Astrocyte (in vitro differentiated cells and primary cell): ENCODE results near the gene MYRIP. TPM values are rescaled to one million over a fixed set of nuclear protein-coding genes. Genes with fewer than 3 reads are reported as not detected.

Experiments used
- DNase-seq: peaks from one replicate; pipeline ENCODE4 v3.0.0-alpha.2; 2010; ENCODE audit warnings: low read depth
- FAIRE-seq: peaks from 2 replicates; lab custom pipeline; 2011; peaks lifted over from hg19 to GRCh38; lab: Jason Lieb, UNC
- H2AFZ ChIP-seq: 2 replicates; pipeline ENCODE4 v1.6.0; 2012; ENCODE audit warnings: low read depth, low read length, inconsistent platforms
- H3K27ac ChIP-seq: 2 replicates; pipeline ENCODE4 v1.5.1; 2011; ENCODE audit warnings: low read depth, low read length, inconsistent platforms
- H3K27me3 ChIP-seq: 2 replicates; pipeline ENCODE4 v1.6.0; 2011; ENCODE audit warnings: low read length, inconsistent platforms; ENCODE audit not compliant: insufficient read depth
- H3K36me3 ChIP-seq: 2 replicates; pipeline ENCODE4 v1.5.1; 2011; ENCODE audit warnings: low read length, inconsistent platforms; ENCODE audit not compliant: insufficient read depth
- H3K4me1 ChIP-seq: 2 replicates; pipeline ENCODE4 v1.5.1; 2011; ENCODE audit warnings: low read length, inconsistent platforms; ENCODE audit not compliant: insufficient read depth
- H3K4me2 ChIP-seq: 2 replicates; pipeline ENCODE4 v1.6.0; 2012; ENCODE audit warnings: low read length, inconsistent platforms
- H3K4me3 ChIP-seq: 2 replicates; pipeline ENCODE4 v1.5.1; 2011; ENCODE audit warnings: low read depth, mild to moderate bottlenecking, low read length, inconsistent platforms; ENCODE audit not compliant: insufficient read depth
- H3K79me2 ChIP-seq: 2 replicates; pipeline ENCODE4 v1.6.0; 2012; ENCODE audit warnings: mild to moderate bottlenecking, low read length, inconsistent platforms; ENCODE audit not compliant: insufficient read depth
- H3K9ac ChIP-seq: 2 replicates; pipeline ENCODE4 v1.6.0; 2012; ENCODE audit warnings: mild to moderate bottlenecking, low read length, inconsistent platforms
- H3K9me3 ChIP-seq: 2 replicates; pipeline ENCODE4 v1.5.1; 2012; ENCODE audit warnings: low read depth, mild to moderate bottlenecking, low read length, inconsistent platforms; ENCODE audit not compliant: insufficient read depth
- H4K20me1 ChIP-seq: 2 replicates; pipeline ENCODE4 v1.6.0; 2012; ENCODE audit warnings: low read length, inconsistent platforms; ENCODE audit not compliant: insufficient read depth
- H3K27ac Mint-ChIP-seq: one replicate; pipeline ENCODE4 v1.8.0; 2021; ENCODE audit warnings: mild to moderate bottlenecking, mixed read lengths; ENCODE audit not compliant: unreplicated experiment
- H3K27me3 Mint-ChIP-seq: one replicate; pipeline ENCODE4 v1.8.0; 2021; ENCODE audit warnings: low read depth, mixed read lengths; ENCODE audit not compliant: unreplicated experiment
- H3K36me3 Mint-ChIP-seq: one replicate; pipeline ENCODE4 v1.8.0; 2021; ENCODE audit warnings: low read depth, mixed read lengths; ENCODE audit not compliant: unreplicated experiment
- H3K4me1 Mint-ChIP-seq: one replicate; pipeline ENCODE4 v1.8.0; 2021; ENCODE audit warnings: low read depth, mixed read lengths; ENCODE audit not compliant: unreplicated experiment
- H3K4me3 Mint-ChIP-seq: one replicate; pipeline ENCODE4 v1.8.0; 2021; ENCODE audit warnings: mild to moderate bottlenecking, moderate library complexity, mixed read lengths; ENCODE audit not compliant: unreplicated experiment
- H3K9me3 Mint-ChIP-seq: one replicate; pipeline ENCODE4 v1.8.0; 2021; ENCODE audit warnings: mild to moderate bottlenecking, mixed read lengths; ENCODE audit not compliant: unreplicated experiment
- EZH2 ChIP-seq: IDR thresholded peaks from 2 replicates; pipeline ENCODE4 v1.6.1; 2012; ENCODE audit warnings: mild to moderate bottlenecking, low read length, inconsistent platforms; ENCODE audit not compliant: insufficient read depth
- total RNA-seq: library from RNA; stranded (reverse); gene quantifications from 2 replicates; pipeline ENCODE4 v1.2.1, GENCODE V29; 2021
- TF ChIP-seq, protein P1 (sequence below): IDR thresholded peaks from 2 replicates; pipeline ENCODE4 v1.5.1; 2011; ENCODE audit warnings: low read depth, mild to moderate bottlenecking, inconsistent platforms, low read length, moderate library complexity; ENCODE audit not compliant: insufficient read depth

Gene MYRIP
- total RNA-seq, 1 donor from 2014 or later = 0.07 TPM

DNA sequence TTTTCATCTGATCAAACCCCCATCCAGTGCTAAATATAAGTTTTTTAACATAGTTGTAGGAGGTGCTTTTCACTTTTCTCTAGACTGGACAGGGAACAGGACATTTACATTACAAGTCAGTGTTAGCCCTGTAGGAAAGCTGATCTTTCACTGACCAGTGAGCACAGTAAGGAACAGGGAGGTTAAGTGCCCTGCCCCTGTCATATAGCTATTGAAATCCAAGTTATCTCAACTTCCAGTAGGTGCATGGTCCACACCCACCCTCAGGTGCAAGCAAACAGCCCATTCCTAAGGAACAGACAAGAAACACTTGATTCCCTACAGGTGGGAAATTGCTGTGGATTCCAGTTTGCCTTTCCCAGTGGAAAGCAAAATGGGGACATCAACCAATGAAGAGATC is 421.0 kb downstream of the MYRIP start:
- no peak overlapping the region for H3K27ac ChIP-seq
- FAIRE-seq (no peak), DNase-seq (no peak)
- no peaks in the 10 kb centered on the region for H3K79me2 ChIP-seq
- no peak overlapping the region for H3K4me3 Mint-ChIP-seq
- no peak overlapping the region for H2AFZ ChIP-seq
- no peaks in the 10 kb centered on the region for H3K27me3 ChIP-seq
- no peaks in the 10 kb centered on the region for H3K9me3 ChIP-seq
- H3K36me3 ChIP-seq = no peaks in the 10 kb centered on the region
- no peaks in the 10 kb centered on the region for H3K9me3 Mint-ChIP-seq
- H3K4me3 ChIP-seq = no peak overlapping the region
- no peaks in the 10 kb centered on the region for H4K20me1 ChIP-seq
- H3K9ac ChIP-seq = no peak overlapping the region
- TF ChIP-seq, protein P1, sequence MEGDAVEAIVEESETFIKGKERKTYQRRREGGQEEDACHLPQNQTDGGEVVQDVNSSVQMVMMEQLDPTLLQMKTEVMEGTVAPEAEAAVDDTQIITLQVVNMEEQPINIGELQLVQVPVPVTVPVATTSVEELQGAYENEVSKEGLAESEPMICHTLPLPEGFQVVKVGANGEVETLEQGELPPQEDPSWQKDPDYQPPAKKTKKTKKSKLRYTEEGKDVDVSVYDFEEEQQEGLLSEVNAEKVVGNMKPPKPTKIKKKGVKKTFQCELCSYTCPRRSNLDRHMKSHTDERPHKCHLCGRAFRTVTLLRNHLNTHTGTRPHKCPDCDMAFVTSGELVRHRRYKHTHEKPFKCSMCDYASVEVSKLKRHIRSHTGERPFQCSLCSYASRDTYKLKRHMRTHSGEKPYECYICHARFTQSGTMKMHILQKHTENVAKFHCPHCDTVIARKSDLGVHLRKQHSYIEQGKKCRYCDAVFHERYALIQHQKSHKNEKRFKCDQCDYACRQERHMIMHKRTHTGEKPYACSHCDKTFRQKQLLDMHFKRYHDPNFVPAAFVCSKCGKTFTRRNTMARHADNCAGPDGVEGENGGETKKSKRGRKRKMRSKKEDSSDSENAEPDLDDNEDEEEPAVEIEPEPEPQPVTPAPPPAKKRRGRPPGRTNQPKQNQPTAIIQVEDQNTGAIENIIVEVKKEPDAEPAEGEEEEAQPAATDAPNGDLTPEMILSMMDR = no peak
- no peak for TF ChIP-seq EZH2
- peaks cover 2% of the 10 kb centered on the region for H3K27me3 Mint-ChIP-seq
- no peaks in the 10 kb centered on the region for H3K4me1 Mint-ChIP-seq
- no peak overlapping the region for H3K4me2 ChIP-seq
- no peak overlapping the region for H3K27ac Mint-ChIP-seq
- no peaks in the 10 kb centered on the region for H3K36me3 Mint-ChIP-seq
- H3K4me1 ChIP-seq = no peaks in the 10 kb centered on the region

DNA sequence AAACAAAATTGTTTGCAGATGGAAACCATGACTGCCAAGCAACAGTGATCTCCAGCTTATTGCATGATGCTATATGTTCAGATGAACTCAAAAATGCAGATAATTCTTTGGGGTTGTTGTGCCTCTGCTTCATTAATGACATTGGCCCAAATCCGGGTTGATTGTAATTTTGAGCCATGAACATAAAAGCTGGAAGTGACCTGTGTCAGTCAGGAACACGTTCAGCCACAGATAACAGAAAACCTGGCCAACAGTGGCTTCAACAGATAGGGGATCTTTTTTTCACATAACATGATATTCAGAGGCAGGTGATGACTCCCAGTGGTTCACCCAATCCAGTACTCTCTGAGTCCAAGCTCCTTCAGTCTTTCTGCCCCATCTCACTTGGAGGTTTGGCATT is 423.2 kb downstream of the MYRIP start:
- DNase-seq (no peak), FAIRE-seq (no peak)
- Mint-ChIP-seq H3K9me3 (no peaks in the 10 kb centered on the region), H3K27me3 (no peaks in the 10 kb centered on the region), H3K27ac (no peak overlapping the region), H3K4me3 (no peak overlapping the region), H3K36me3 (no peaks in the 10 kb centered on the region), H3K4me1 (no peaks in the 10 kb centered on the region)
- Histone ChIP-seq H3K79me2 (no peaks in the 10 kb centered on the region), H3K4me1 (no peaks in the 10 kb centered on the region), H3K36me3 (no peaks in the 10 kb centered on the region), H3K9ac (no peak overlapping the region), H3K4me3 (no peak overlapping the region), H2AFZ (no peak overlapping the region), H3K9me3 (no peaks in the 10 kb centered on the region), H4K20me1 (no peaks in the 10 kb centered on the region), H3K4me2 (no peak overlapping the region), H3K27me3 (no peaks in the 10 kb centered on the region), H3K27ac (no peak overlapping the region)
- TF ChIP-seq, protein P1 = no peak
- no peak for TF ChIP-seq EZH2

DNA sequence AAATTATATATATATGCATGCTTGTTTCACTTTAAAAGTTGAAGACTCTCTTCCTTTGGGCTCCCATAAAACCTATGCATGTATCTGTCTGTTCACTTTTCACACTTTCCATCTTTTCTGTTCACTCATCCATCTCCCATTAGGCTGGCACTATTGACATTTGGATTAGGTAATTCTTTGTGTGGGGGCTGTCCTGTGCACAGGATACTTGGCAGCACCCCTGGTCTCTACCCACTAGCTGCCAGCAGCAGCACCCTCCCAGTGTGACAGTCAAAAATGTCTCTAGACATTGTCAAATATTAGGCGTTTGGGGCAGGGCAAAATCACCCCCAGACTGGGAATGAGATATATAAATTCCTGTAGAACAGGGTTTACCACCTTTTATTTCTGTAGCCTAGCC is 427.8 kb downstream of the MYRIP start:
- H3K36me3 ChIP-seq = no peaks in the 10 kb centered on the region
- DNase-seq = no peak
- Mint-ChIP-seq H3K27ac (no peak overlapping the region), H3K4me3 (no peak overlapping the region), H3K27me3 (no peaks in the 10 kb centered on the region), H3K9me3 (no peaks in the 10 kb centered on the region), H3K36me3 (no peaks in the 10 kb centered on the region), H3K4me1 (no peaks in the 10 kb centered on the region)
- no peaks in the 10 kb centered on the region for H3K9me3 ChIP-seq
- no peak overlapping the region for H3K4me2 ChIP-seq
- H2AFZ ChIP-seq = no peak overlapping the region
- no peak overlapping the region for H3K9ac ChIP-seq
- H3K4me3 ChIP-seq = no peak overlapping the region
- TF ChIP-seq, protein P1 = no peak
- no peak for TF ChIP-seq EZH2
- no peaks in the 10 kb centered on the region for H3K27me3 ChIP-seq
- no peak overlapping the region for H3K27ac ChIP-seq
- no peaks in the 10 kb centered on the region for H4K20me1 ChIP-seq
- no peaks in the 10 kb centered on the region for H3K4me1 ChIP-seq
- H3K79me2 ChIP-seq = no peaks in the 10 kb centered on the region
- no peak for FAIRE-seq
